Measurements from ENCODE around the gene TMTC2. TPM values are rescaled to one million over a fixed set of nuclear protein-coding genes. Genes with fewer than 3 reads are reported as not detected.

TMTC2 gene
- total and polyA plus RNA-seq, 2 donors (not counting 3 experiments of a cell fraction or from before 2014, with no cell fraction given), result 4.1 to 7.8 TPM

DNA sequence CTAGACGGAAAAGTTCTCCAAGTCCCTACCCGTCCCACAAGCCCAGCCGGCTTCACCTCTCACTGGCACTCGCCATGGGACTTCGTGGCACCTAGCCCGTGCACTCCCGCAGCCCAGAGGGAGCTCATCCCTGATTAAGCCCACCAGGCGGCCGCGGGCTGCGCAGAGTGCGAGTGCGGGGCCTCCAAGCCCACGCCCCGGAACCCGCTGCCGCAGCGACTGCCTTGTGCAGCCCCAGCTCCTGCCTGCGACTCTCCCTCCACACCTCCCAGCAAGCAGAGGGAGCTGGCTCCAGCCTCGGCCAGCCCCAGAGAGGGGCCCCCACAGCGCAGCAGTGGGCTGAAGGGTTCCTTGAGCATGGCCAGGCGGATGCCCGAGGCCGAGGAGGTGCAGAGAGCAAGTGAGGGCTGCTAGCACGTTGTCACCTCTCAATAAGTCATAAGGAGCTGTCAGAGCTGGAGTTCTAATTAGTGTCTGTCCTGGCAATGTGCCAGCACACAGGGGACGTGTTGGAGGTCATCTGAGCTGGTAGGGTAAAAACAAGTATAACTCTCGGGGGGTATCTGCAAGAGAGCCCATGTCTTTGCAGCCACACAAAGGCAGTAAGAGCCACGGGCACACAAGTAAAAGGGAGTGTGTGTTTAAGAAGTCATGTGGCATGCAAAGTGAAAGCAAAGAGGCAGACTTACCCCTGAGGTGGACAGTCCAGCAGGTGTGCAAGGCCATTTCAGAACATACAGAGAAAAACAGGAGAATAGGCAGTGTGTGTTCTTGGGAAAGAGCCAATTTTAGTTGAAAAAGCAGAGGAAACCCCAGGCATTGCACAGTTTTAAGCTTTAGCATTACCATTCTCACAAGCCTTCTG is 27.1 kb upstream of the TMTC2 start:
- ChIA-PET POLR2A (no interaction called here), CTCF (no interaction called here)
- Histone ChIP-seq H3K36me3 (ENCODE audit: control insufficient read depth in 2 of 2, extremely low read depth in 1 of 2, insufficient read depth in 2 of 2, low read length in 2 of 2) (no peaks in the 10 kb centered on the region), H3K9ac (replicated peaks; ENCODE audit: extremely low read depth, insufficient read depth, low read length) (no peak overlapping the region), H3K4me1 (ENCODE audit: control insufficient read depth, extremely low read depth, insufficient read depth, low read length) (no peaks in the 10 kb centered on the region), H2AFZ (ENCODE audit: low read depth, low read length) (no peak overlapping the region), H3K4me3 (replicated peaks in 1 of 3; ENCODE audit: insufficient read depth in 1 of 3, low read depth in 1 of 3, low read length in 3 of 3) (no peak overlapping the region), H3K27me3 (ENCODE audit: control insufficient read depth in 2 of 2, insufficient read depth in 2 of 2, low read length in 2 of 2) (no peaks in the 10 kb centered on the region), H3K9me1 (replicated peaks; ENCODE audit: control insufficient read depth, extremely low read depth, insufficient read depth, low read length) (no peaks in the 10 kb centered on the region), H3K27ac (ENCODE audit: insufficient read depth, low read depth, low read length) (no peak overlapping the region), H3K4me2 (ENCODE audit: insufficient read depth, low read length) (no peak overlapping the region), H3K9me3 (replicated peaks; ENCODE audit: control insufficient read depth, insufficient read depth, low read length) (no peaks in the 10 kb centered on the region), H3K79me2 (ENCODE audit: control insufficient read depth, insufficient read depth, low read length) (no peaks in the 10 kb centered on the region), H4K20me1 (replicated peaks; ENCODE audit: control insufficient read depth, extremely low read depth, insufficient read depth, low read length) (no peaks in the 10 kb centered on the region)
- dilution Hi-C loops (cut with MboI; ENCODE audit: extremely low pct_ligation_motif_present, low sequenced_read_pairs) (no loop called here), intact Hi-C loops (cut with micrococcal nuclease) (no loop called here)
- no TSS peak for BruUV-seq (replicated peaks)
- FAIRE-seq (no peak), DNase-seq (ENCODE audit: low read depth, low spot score) (no peak)
- TF ChIP-seq MYC (IDR thresholded peaks at IDR 0.05; ENCODE audit: low read depth, low read length) (no peak), POLR2AphosphoS5 (IDR thresholded peaks at IDR 0.05; ENCODE audit: insufficient read depth, low read depth, low read length) (no peak), FOS (IDR thresholded peaks at IDR 0.05; ENCODE audit: borderline replicate concordance, insufficient read depth, low read length) (no peak), JUN (IDR thresholded peaks at IDR 0.05; ENCODE audit: borderline replicate concordance, insufficient read depth, insufficient read length, low read depth) (no peak), EZH2 (IDR thresholded peaks at IDR 0.05; ENCODE audit: borderline replicate concordance, low read depth, low read length, severe bottlenecking) (no peak), POLR2A (IDR thresholded peaks at IDR 0.05; ENCODE audit: low read depth, low read length) (no peak), GATA2 (IDR thresholded peaks at IDR 0.05; ENCODE audit: insufficient read depth, insufficient read length, low read depth, low read length) (no peak)
- TF ChIP-seq, protein P1, sequence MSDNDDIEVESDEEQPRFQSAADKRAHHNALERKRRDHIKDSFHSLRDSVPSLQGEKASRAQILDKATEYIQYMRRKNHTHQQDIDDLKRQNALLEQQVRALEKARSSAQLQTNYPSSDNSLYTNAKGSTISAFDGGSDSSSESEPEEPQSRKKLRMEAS (IDR thresholded peaks at IDR 0.05; ENCODE audit: insufficient read depth, insufficient read length), result no peak
- TF ChIP-seq, protein P2, sequence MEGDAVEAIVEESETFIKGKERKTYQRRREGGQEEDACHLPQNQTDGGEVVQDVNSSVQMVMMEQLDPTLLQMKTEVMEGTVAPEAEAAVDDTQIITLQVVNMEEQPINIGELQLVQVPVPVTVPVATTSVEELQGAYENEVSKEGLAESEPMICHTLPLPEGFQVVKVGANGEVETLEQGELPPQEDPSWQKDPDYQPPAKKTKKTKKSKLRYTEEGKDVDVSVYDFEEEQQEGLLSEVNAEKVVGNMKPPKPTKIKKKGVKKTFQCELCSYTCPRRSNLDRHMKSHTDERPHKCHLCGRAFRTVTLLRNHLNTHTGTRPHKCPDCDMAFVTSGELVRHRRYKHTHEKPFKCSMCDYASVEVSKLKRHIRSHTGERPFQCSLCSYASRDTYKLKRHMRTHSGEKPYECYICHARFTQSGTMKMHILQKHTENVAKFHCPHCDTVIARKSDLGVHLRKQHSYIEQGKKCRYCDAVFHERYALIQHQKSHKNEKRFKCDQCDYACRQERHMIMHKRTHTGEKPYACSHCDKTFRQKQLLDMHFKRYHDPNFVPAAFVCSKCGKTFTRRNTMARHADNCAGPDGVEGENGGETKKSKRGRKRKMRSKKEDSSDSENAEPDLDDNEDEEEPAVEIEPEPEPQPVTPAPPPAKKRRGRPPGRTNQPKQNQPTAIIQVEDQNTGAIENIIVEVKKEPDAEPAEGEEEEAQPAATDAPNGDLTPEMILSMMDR (IDR thresholded peaks at IDR 0.05; ENCODE audit: extremely low read depth in 1 of 2, insufficient read depth in 1 of 2, low read depth in 1 of 2, low read length in 2 of 2), result no peak
